Measurements from ENCODE around the gene SPOCK1. TPM values are rescaled to one million over a fixed set of nuclear protein-coding genes. Genes with fewer than 3 reads are reported as not detected.
A peak's percentile ranks its signal among the peaks of the same experiment; 100 is the strongest.

Gene SPOCK1
- total RNA-seq, 1 experiment from 2014 or later: 9.8 TPM

DNA sequence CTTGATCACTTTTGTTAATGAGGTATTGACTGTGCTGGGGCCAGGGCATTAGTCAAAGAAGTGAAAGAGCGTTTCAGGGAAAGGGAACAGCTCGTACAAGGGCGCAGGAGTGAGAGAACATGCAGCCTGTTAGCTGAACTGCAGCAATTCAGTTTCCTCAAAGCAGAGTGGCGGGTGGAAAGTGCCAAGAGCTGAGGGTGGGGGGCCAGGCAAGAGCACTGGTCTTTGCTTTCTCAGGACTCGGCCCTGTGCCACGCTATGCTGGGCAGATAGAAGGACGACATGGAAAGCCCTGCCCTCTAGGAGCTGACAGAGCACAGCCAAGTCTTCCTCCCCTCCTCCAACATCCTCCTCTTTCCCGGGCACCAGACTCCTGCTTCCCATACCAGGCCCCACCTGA lies 304.8 kb downstream of the SPOCK1 start:
- Histone ChIP-seq H4K20me1 (ENCODE audit: low read length) (no peaks in the 10 kb centered on the region), H2AFZ (ENCODE audit: low read length) (no peak overlapping the region), H3K4me3 (ENCODE audit: low read length) (no peak overlapping the region), H3K9ac (ENCODE audit: low read length) (no peak overlapping the region), H3K4me2 (ENCODE audit: low read length) (no peak overlapping the region), H3K79me2 (ENCODE audit: low read length) (no peaks in the 10 kb centered on the region), H3K36me3 (ENCODE audit: low read depth, low read length) (no peaks in the 10 kb centered on the region), H3F3A (ENCODE audit: low read length, unreplicated experiment) (no peaks in the 10 kb centered on the region), H3K27ac (ENCODE audit: low read length) (no peak overlapping the region), H3K4me1 (ENCODE audit: insufficient read depth, low read length) (peaks cover 51% of the 10 kb centered on the region), H3K9me3 (ENCODE audit: low read length) (no peaks in the 10 kb centered on the region), H3K27me3 (ENCODE audit: low read length) (no peaks in the 10 kb centered on the region), H3K9me2 (replicated peaks; ENCODE audit: low read length) (no peaks in the 10 kb centered on the region)
- no peak for TF ChIP-seq CTCF (conservative IDR thresholded peaks at IDR 0.05; ENCODE audit: low read depth, low read length)
- TF ChIP-seq EZH2 (IDR thresholded peaks at IDR 0.05; ENCODE audit: low read length, unreplicated experiment): no peak
- TF ChIP-seq EZH2phosphoT487 (IDR thresholded peaks at IDR 0.05; ENCODE audit: borderline replicate concordance, low read length): no peak
- intact Hi-C loops (cut with micrococcal nuclease): no loop called here
- ATAC-seq: no peak
- BruUV-seq (replicated peaks): no TSS peak
- no peak for DNase-seq
- ChIA-PET CTCF (no interaction called here), POLR2A (ENCODE audit: unreplicated experiment) (no interaction called here)

DNA sequence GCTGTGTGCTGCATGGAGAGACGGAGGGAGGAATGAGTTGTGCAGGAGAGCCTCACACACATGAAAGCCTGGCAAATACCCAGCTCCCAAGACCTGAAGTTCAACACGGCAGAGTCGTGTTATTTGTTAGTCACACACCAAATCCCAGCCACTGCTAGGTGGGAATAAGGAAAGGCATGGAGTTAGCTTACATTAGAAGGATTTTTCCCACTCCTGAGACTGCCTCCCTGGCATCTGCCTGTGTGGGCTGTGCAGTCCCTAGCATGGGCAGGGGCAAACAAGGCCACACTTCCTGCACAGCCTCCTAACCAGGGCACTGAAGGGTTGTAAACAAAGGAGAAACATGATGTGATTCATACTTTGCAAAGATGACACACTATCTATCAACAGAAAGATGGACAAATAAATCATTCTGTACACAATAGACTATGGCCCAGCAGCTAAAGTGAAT lies 306.8 kb downstream of the SPOCK1 start:
- intact Hi-C loops (cut with micrococcal nuclease): loop anchor here (1.0 kb wide), 3 partner anchors 27 to 117 kb away; no protein-coding TSS in a partner anchor
- Histone ChIP-seq H3K4me1 (ENCODE audit: insufficient read depth, low read length) (peaks cover 52% of the 10 kb centered on the region), H3F3A (ENCODE audit: low read length, unreplicated experiment) (no peaks in the 10 kb centered on the region), H3K4me2 (ENCODE audit: low read length) (peak overlapping the region; percentile 53), H2AFZ (ENCODE audit: low read length) (no peak overlapping the region), H3K27ac (ENCODE audit: low read length) (peak overlapping the region; percentile 87), H3K4me3 (ENCODE audit: low read length) (no peak overlapping the region), H3K9me2 (replicated peaks; ENCODE audit: low read length) (no peaks in the 10 kb centered on the region), H3K27me3 (ENCODE audit: low read length) (no peaks in the 10 kb centered on the region), H3K36me3 (ENCODE audit: low read depth, low read length) (no peaks in the 10 kb centered on the region), H3K79me2 (ENCODE audit: low read length) (no peaks in the 10 kb centered on the region), H3K9me3 (ENCODE audit: low read length) (no peaks in the 10 kb centered on the region), H4K20me1 (ENCODE audit: low read length) (no peaks in the 10 kb centered on the region), H3K9ac (ENCODE audit: low read length) (peak overlapping the region; percentile 14; the same call in 1 of the 2 replicates)
- no TSS peak for BruUV-seq (replicated peaks)
- DNase-seq (peak; percentile 86), ATAC-seq (peak; percentile 90)
- TF ChIP-seq EZH2 (IDR thresholded peaks at IDR 0.05; ENCODE audit: low read length, unreplicated experiment): no peak
- TF ChIP-seq EZH2phosphoT487 (IDR thresholded peaks at IDR 0.05; ENCODE audit: borderline replicate concordance, low read length): no peak
- no peak for TF ChIP-seq CTCF (conservative IDR thresholded peaks at IDR 0.05; ENCODE audit: low read depth, low read length)
- CTCF ChIA-PET: interaction anchor here (1.4 kb wide), 2 partner anchors 117 to 128 kb away, joined by 5 to 7 read pairs; no protein-coding TSS in a partner anchor
- POLR2A ChIA-PET (ENCODE audit: unreplicated experiment): interaction anchor here (0.6 kb wide), 1 partner anchor 304 kb away, joined by 4 read pairs; no protein-coding TSS in a partner anchor

GRCh38 chr5:137191179-137191578 lies 307.9 kb downstream of the SPOCK1 start:
- H3K27ac ChIP-seq (ENCODE audit: low read length): peak overlapping the region; percentile 87

More at GRCh38 chr5:137191179-137191578, 307.9 kb downstream of the SPOCK1 start:
- H3K9me3 ChIP-seq (ENCODE audit: low read length): no peaks in the 10 kb centered on the region
- peaks cover 52% of the 10 kb centered on the region for H3K4me1 ChIP-seq (ENCODE audit: insufficient read depth, low read length)
- no peaks in the 10 kb centered on the region for H3F3A ChIP-seq (ENCODE audit: low read length, unreplicated experiment)
- H3K36me3 ChIP-seq (ENCODE audit: low read depth, low read length): no peaks in the 10 kb centered on the region
- ChIA-PET CTCF (interaction anchor here (1.4 kb wide), 1 partner anchor 129 kb away, joined by 5 read pairs; no protein-coding TSS in a partner anchor), POLR2A (ENCODE audit: unreplicated experiment) (no interaction called here)
- no TSS peak for BruUV-seq (replicated peaks)
- peak overlapping the region; percentile 64 for H3K4me2 ChIP-seq (ENCODE audit: low read length)
- no peak for ATAC-seq
- DNase-seq: no peak
- H2AFZ ChIP-seq (ENCODE audit: low read length): no peak overlapping the region
- H3K27me3 ChIP-seq (ENCODE audit: low read length): no peaks in the 10 kb centered on the region
- no peaks in the 10 kb centered on the region for H4K20me1 ChIP-seq (ENCODE audit: low read length)
- H3K9ac ChIP-seq (ENCODE audit: low read length): peak overlapping the region; percentile 13; the same call in 1 of the 2 replicates
- intact Hi-C loops (cut with micrococcal nuclease): no loop called here
- no peaks in the 10 kb centered on the region for H3K79me2 ChIP-seq (ENCODE audit: low read length)
- H3K9me2 ChIP-seq (replicated peaks; ENCODE audit: low read length): no peaks in the 10 kb centered on the region
- H3K4me3 ChIP-seq (ENCODE audit: low read length): no peak overlapping the region
- no peak for TF ChIP-seq CTCF (conservative IDR thresholded peaks at IDR 0.05; ENCODE audit: low read depth, low read length)
- no peak for TF ChIP-seq EZH2phosphoT487 (IDR thresholded peaks at IDR 0.05; ENCODE audit: borderline replicate concordance, low read length)
- no peak for TF ChIP-seq EZH2 (IDR thresholded peaks at IDR 0.05; ENCODE audit: low read length, unreplicated experiment)
